ENCODE measurements around the gene POLR2J3. TPM values are rescaled to one million over a fixed set of nuclear protein-coding genes. Genes with fewer than 3 reads are reported as not detected.
"Not testable (repeated sequence)": the region's sequence is repeated elsewhere in the genome, so short reads cannot be mapped to it uniquely, and the experiment has no call there.

POLR2J3 gene
- total RNA-seq, 6 experiments from 2014 or later: 18.4 to 31.6 (median 20.1) TPM

- not testable (repeated sequence) for H3K27me3 Mint-ChIP-seq (ENCODE audit: insufficient read depth); H3K4me3 Mint-ChIP-seq
Measured at GRCh38 chr7:102606848-102607247, 34.5 kb upstream of the POLR2J3 start.

GRCh38 chr7:102604431-102605145 lies 32.2 kb upstream of the POLR2J3 start:
- H3K9me3 Mint-ChIP-seq; H3K27me3 Mint-ChIP-seq (ENCODE audit: insufficient read depth); DNase-seq; H3K4me1 Mint-ChIP-seq (ENCODE audit: low read depth); H3K27ac Mint-ChIP-seq; H3K36me3 Mint-ChIP-seq (ENCODE audit: low read depth); H3K4me3 Mint-ChIP-seq: not testable (repeated sequence)

More at GRCh38 chr7:102606848-102607247, 34.5 kb upstream of the POLR2J3 start:
- DNase-seq; H3K4me1 Mint-ChIP-seq (ENCODE audit: low read depth); H3K36me3 Mint-ChIP-seq (ENCODE audit: low read depth); H3K9me3 Mint-ChIP-seq; H3K27ac Mint-ChIP-seq: not testable (repeated sequence)

DNA sequence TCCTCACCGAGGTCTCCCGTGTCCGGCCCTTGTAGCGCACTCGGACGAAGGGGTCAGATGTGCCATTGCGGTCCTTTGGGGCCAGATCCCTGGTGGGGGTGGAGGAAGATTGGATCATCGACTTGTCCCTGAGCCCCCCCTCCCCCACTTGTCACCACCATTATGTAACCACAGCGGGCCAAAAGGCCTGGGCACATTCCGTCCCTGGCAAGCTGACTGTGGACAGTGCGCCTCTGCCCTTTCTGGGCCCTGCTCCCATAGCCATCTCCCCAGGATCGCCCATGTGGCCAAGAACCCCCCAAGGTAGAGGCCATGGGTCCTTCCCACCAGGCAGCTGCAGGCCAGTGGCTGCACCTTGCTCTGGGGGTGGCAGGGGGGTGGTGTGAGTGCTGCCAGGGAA lies 29.9 kb upstream of the POLR2J3 start:
- H3K4me1 Mint-ChIP-seq (ENCODE audit: low read depth); H3K27me3 Mint-ChIP-seq (ENCODE audit: insufficient read depth); H3K4me3 Mint-ChIP-seq; H3K9me3 Mint-ChIP-seq; DNase-seq; H3K27ac Mint-ChIP-seq; H3K36me3 Mint-ChIP-seq (ENCODE audit: low read depth): not testable (repeated sequence)

DNA sequence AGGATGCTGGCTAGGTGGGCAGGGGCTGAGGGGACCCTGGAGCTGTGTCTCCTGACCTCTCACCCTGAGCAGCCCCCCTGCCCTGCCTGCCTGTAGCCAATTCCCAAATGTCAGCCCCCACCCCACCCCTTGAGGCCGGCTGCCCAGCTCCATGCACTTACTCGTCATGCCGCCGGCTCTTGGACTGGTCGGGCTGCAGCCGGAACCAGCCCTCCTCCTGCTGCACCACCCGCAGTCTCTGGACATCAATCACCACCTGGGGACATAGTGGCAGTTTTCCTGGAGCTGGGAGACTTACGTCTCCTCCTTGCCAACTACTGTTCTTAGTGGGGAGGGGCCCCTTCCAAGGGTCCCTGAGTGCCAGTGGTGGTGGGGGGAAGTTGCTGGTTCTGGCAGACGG lies 27.3 kb upstream of the POLR2J3 start:
- not testable (repeated sequence) for H3K4me3 Mint-ChIP-seq; H3K36me3 Mint-ChIP-seq (ENCODE audit: low read depth); H3K9me3 Mint-ChIP-seq; H3K27me3 Mint-ChIP-seq (ENCODE audit: insufficient read depth); H3K4me1 Mint-ChIP-seq (ENCODE audit: low read depth); DNase-seq; H3K27ac Mint-ChIP-seq

DNA sequence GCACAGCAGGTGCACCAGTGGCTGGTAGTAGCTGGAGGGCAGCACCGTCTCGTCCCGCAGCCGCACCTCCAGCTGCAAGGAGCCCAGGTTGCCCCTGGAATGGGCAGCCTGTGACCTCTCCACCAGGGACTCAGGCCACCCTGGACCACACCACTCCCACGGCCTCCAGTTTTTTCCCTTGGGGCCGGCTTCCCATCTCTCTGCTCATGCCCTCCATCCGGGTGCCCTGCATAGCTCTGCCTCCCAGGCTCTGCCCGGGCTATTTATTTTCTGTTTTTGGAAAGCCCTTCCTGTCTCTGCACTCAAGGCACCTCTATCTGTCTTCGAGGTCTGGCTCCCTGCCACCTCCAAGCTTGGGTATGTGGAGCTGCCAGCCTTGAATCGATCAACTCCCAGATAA lies 23.7 kb upstream of the POLR2J3 start:
- DNase-seq; H3K27me3 Mint-ChIP-seq (ENCODE audit: insufficient read depth); H3K36me3 Mint-ChIP-seq (ENCODE audit: low read depth); H3K4me1 Mint-ChIP-seq (ENCODE audit: low read depth); H3K27ac Mint-ChIP-seq; H3K4me3 Mint-ChIP-seq; H3K9me3 Mint-ChIP-seq: not testable (repeated sequence)

GRCh38 chr7:102593637-102594334 lies 21.4 kb upstream of the POLR2J3 start:
- not testable (repeated sequence) for H3K36me3 Mint-ChIP-seq (ENCODE audit: low read depth); H3K4me1 Mint-ChIP-seq (ENCODE audit: low read depth); H3K9me3 Mint-ChIP-seq; DNase-seq; H3K27me3 Mint-ChIP-seq (ENCODE audit: insufficient read depth); H3K4me3 Mint-ChIP-seq; H3K27ac Mint-ChIP-seq

DNA sequence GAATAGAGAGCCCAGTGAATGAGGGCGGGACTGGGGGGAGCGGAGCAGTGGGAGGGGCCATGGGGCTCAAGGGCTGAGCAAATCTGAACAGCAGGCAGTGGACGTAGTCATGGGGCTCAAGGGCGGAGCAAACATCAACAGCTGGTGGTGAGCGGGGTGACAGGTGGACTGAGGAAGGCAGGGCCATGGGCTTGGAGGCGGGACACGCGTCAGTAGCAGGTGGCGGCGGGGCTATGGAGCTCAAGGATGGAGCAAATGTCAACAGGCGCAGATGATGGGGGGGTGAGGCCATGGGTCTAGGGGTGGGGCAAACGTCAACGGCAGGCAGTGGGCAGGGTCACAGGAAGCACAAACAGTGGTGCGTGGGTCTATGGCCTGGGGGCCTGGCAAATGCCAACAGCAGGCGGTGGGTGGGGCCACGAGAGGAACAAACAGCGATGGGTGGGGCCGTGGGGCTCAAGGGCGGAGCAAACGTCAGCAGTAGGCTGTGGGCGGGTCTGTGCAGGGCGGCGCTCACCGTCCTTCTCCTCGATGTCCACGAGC lies 20.2 kb upstream of the POLR2J3 start:
- not testable (repeated sequence) for H3K27me3 Mint-ChIP-seq (ENCODE audit: insufficient read depth); H3K27ac Mint-ChIP-seq; H3K4me1 Mint-ChIP-seq (ENCODE audit: low read depth); DNase-seq; H3K36me3 Mint-ChIP-seq (ENCODE audit: low read depth); H3K4me3 Mint-ChIP-seq; H3K9me3 Mint-ChIP-seq

DNA sequence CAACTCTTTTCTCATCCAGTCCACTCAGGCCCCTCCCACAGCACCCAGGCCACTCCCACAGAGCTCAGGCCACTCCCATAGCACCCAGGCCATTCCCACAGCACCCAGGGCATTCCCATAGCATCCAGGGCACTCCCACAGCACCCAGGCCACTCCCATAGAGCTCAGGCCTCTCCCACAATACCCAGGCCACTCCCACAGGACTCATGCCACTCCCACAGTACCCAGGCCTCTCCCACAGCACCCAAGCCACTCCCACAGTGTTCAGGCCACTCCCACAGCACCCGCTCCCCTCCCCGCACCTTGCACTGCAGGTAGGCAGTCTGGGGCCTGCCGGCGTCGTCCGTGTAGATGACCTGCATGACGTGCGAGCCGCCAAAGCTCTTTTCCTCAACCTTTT lies 17.5 kb upstream of the POLR2J3 start:
- not testable (repeated sequence) for DNase-seq, H3K9me3 Mint-ChIP-seq

GRCh38 chr7:102583495-102583894 lies 11.1 kb upstream of the POLR2J3 start:
- not testable (repeated sequence) for H3K9me3 Mint-ChIP-seq; H3K4me3 Mint-ChIP-seq; H3K27ac Mint-ChIP-seq; H3K36me3 Mint-ChIP-seq (ENCODE audit: low read depth); H3K27me3 Mint-ChIP-seq (ENCODE audit: insufficient read depth); H3K4me1 Mint-ChIP-seq (ENCODE audit: low read depth); DNase-seq

More for the DNA sequence above, 17.5 kb upstream of the POLR2J3 start:
- H3K4me1 Mint-ChIP-seq (ENCODE audit: low read depth); H3K27ac Mint-ChIP-seq; H3K27me3 Mint-ChIP-seq (ENCODE audit: insufficient read depth); H3K4me3 Mint-ChIP-seq; H3K36me3 Mint-ChIP-seq (ENCODE audit: low read depth): not testable (repeated sequence)

DNA sequence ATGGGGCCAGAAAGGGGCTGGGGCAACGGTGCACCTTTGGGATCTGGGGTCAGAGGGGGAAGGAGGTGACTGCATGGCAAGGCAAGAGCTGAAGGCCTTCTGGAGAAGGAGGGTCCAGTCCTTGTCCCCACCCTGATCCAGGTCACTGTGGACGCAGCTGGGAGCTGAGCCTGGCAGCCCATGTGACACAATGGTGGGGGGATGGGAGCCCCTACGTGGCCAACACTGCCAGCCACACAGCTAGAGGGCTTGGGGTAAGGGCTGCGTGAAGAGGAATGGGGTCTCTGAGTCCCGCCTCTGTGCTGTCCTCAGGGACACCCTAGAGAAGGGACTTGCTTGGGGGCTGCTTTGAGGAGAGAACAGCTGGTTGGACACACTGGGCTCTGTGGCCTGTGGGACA lies 9.3 kb upstream of the POLR2J3 start:
- not testable (repeated sequence) for H3K9me3 Mint-ChIP-seq; H3K27ac Mint-ChIP-seq; H3K4me1 Mint-ChIP-seq (ENCODE audit: low read depth); H3K4me3 Mint-ChIP-seq; DNase-seq; H3K27me3 Mint-ChIP-seq (ENCODE audit: insufficient read depth); H3K36me3 Mint-ChIP-seq (ENCODE audit: low read depth)

GRCh38 chr7:102578486-102578885 lies 6.1 kb upstream of the POLR2J3 start:
- H3K27me3 Mint-ChIP-seq (ENCODE audit: insufficient read depth); H3K27ac Mint-ChIP-seq; H3K36me3 Mint-ChIP-seq (ENCODE audit: low read depth); H3K4me1 Mint-ChIP-seq (ENCODE audit: low read depth); H3K4me3 Mint-ChIP-seq; H3K9me3 Mint-ChIP-seq: not testable (repeated sequence)
- peak; percentile 0 for DNase-seq

- not testable (repeated sequence) for H3K4me1 Mint-ChIP-seq (ENCODE audit: low read depth); H3K27me3 Mint-ChIP-seq (ENCODE audit: insufficient read depth)
Measured at GRCh38 chr7:102577315-102578240, 5.2 kb upstream of the POLR2J3 start.

GRCh38 chr7:102576363-102576762 lies 4.0 kb upstream of the POLR2J3 start:
- H3K27me3 Mint-ChIP-seq (ENCODE audit: insufficient read depth); H3K9me3 Mint-ChIP-seq; H3K36me3 Mint-ChIP-seq (ENCODE audit: low read depth); H3K27ac Mint-ChIP-seq; H3K4me1 Mint-ChIP-seq (ENCODE audit: low read depth); DNase-seq; H3K4me3 Mint-ChIP-seq: not testable (repeated sequence)

More at GRCh38 chr7:102577315-102578240, 5.2 kb upstream of the POLR2J3 start:
- not testable (repeated sequence) for H3K36me3 Mint-ChIP-seq (ENCODE audit: low read depth); H3K9me3 Mint-ChIP-seq; H3K4me3 Mint-ChIP-seq; H3K27ac Mint-ChIP-seq
- DNase-seq: peak; percentile 0

Measured in HFFc6 (cell line).